Epithelial cell of esophagus (primary cell): ENCODE results near the gene WASF3.
"Not testable (repeated sequence)": the region's sequence is repeated elsewhere in the genome, so short reads cannot be mapped to it uniquely, and the experiment has no call there.

ENCODE experiments used
- DNase-seq: peaks from one replicate; pipeline ENCODE4 v3.0.0; 2010; ENCODE audit warnings: low read depth
- H3K4me3 ChIP-seq: 2 replicates; pipeline ENCODE4 v1.5.1; 2011; ENCODE audit warnings: mild to moderate bottlenecking, low read length, control low read depth
- CTCF ChIP-seq: IDR thresholded peaks from 2 replicates; pipeline ENCODE4 v1.5.1; 2011; ENCODE audit warnings: low read depth, mild to moderate bottlenecking, low read length, control low read depth, inconsistent platforms; ENCODE audit not compliant: insufficient read depth; ENCODE audit errors: missing control alignments

The WASF3 gene

GRCh38 chr13:26629260-26629825 is 71.9 kb downstream of the WASF3 start:
- TF ChIP-seq CTCF: peak; percentile 19
- H3K4me3 ChIP-seq: no peak overlapping the region
- DNase-seq: peak; percentile 15

GRCh38 chr13:26635634-26636033 is 78.2 kb downstream of the WASF3 start:
- DNase-seq, H3K4me3 ChIP-seq: not testable (repeated sequence)

GRCh38 chr13:26636073-26636472 is 78.6 kb downstream of the WASF3 start:
- not testable (repeated sequence) for DNase-seq, H3K4me3 ChIP-seq

GRCh38 chr13:26646603-26647002 is 89.1 kb downstream of the WASF3 start:
- no peak overlapping the region for H3K4me3 ChIP-seq
- DNase-seq: no peak
- TF ChIP-seq CTCF: no peak

GRCh38 chr13:26651234-26651633 is 93.8 kb downstream of the WASF3 start:
- DNase-seq: no peak
- no peak for TF ChIP-seq CTCF
- H3K4me3 ChIP-seq: no peak overlapping the region

- DNase-seq: peak; percentile 65
- H3K4me3 ChIP-seq: no peak overlapping the region
- TF ChIP-seq CTCF: no peak
Measured at GRCh38 chr13:26653310-26653709, 95.8 kb downstream of the WASF3 start.

GRCh38 chr13:26653842-26654241 is 96.4 kb downstream of the WASF3 start:
- no peak for DNase-seq
- no peak overlapping the region for H3K4me3 ChIP-seq
- TF ChIP-seq CTCF: no peak

GRCh38 chr13:26656919-26657318 is 99.4 kb downstream of the WASF3 start:
- peak; percentile 53 for DNase-seq
- H3K4me3 ChIP-seq: no peak overlapping the region
- TF ChIP-seq CTCF: peak; percentile 12
